Skeletal muscle tissue (tissue), 4 donors: ENCODE measurements around the gene PEAK3. TPM values are rescaled to one million over a fixed set of nuclear protein-coding genes. Genes with fewer than 3 reads are reported as not detected.
A peak's percentile ranks its signal among the peaks of the same experiment; 100 is the strongest.

Source experiments
- H3K27ac ChIP-seq: one replicate; pipeline ENCODE4 v1.7.0; 2013; ENCODE audit warnings: mild to moderate bottlenecking, low read depth, low read length, inconsistent platforms
- H3K27me3 ChIP-seq, 3 donors: one replicate each; pipeline ENCODE4 v1.7.0; 2013; ENCODE audit warnings: low read length in 3 of 3; ENCODE audit not compliant: control insufficient read depth in 3 of 3, insufficient read depth in 3 of 3
- H3K36me3 ChIP-seq, 3 donors: one replicate each; pipeline ENCODE4 v1.7.0; 2013; ENCODE audit warnings: low read length in 3 of 3; ENCODE audit not compliant: control insufficient read depth in 3 of 3, insufficient read depth in 3 of 3
- H3K4me1 ChIP-seq, 3 donors: one replicate each; pipeline ENCODE4 v1.7.0; 2013; ENCODE audit warnings: low read length in 3 of 3, mild to moderate bottlenecking in 3 of 3; ENCODE audit not compliant: control insufficient read depth in 3 of 3, insufficient read depth in 3 of 3
- H3K4me3 ChIP-seq, 3 donors: one replicate each; pipeline ENCODE4 v1.7.0; 2013; ENCODE audit warnings: low read length in 3 of 3
- H3K9ac ChIP-seq, 3 donors: one replicate each; pipeline ENCODE4 v1.7.0; 2013; ENCODE audit warnings: low read length in 3 of 3, mild to moderate bottlenecking in 3 of 3, moderate library complexity in 2 of 3, low read depth in 1 of 3
- H3K9me3 ChIP-seq, 3 donors: one replicate each; pipeline ENCODE4 v1.7.0; 2013; ENCODE audit warnings: low read length in 3 of 3; ENCODE audit not compliant: control insufficient read depth in 3 of 3
- total RNA-seq: library from RNA; depleted of rRNA; stranded (reverse); fragments of >200 nt; gene quantifications from one replicate; pipeline ENCODE4 v1.2.3, GENCODE V29; 2014
- donor health status: Osteomylitis.

Gene PEAK3
- total RNA-seq, 1 donor from 2014 or later = not detected

- peaks cover 10 to 13% (median 13%) of the 10 kb centered on the region in 3 donors for H3K36me3 ChIP-seq
- peaks cover 22 to 31% (median 28%) of the 10 kb centered on the region in 3 donors for H3K4me1 ChIP-seq
- H3K27ac ChIP-seq = no peak overlapping the region
- no peaks in the 10 kb centered on the region for H3K27me3 ChIP-seq
- no peaks in the 10 kb centered on the region for H3K9me3 ChIP-seq
- H3K9ac ChIP-seq = peak overlapping the region in 1 of 3 donors; percentile 8
- H3K4me3 ChIP-seq = no peak overlapping the region
These were observed 43.5 kb upstream of the PEAK3 start for GRCh38 chr19:2325281-2326046.

- H3K27me3 ChIP-seq = no peaks in the 10 kb centered on the region
- no peak overlapping the region for H3K4me3 ChIP-seq
- H3K4me1 ChIP-seq = peaks cover 15 to 21% (median 19%) of the 10 kb centered on the region in 3 donors
- no peak overlapping the region for H3K9ac ChIP-seq
- no peak overlapping the region for H3K27ac ChIP-seq
- H3K36me3 ChIP-seq = peaks cover 10 to 13% (median 13%) of the 10 kb centered on the region in 3 donors
- no peaks in the 10 kb centered on the region for H3K9me3 ChIP-seq
These were observed 42.4 kb upstream of the PEAK3 start for GRCh38 chr19:2324220-2324948.

GRCh38 chr19:2323707-2324106, 41.7 kb upstream of the PEAK3 start:
- Histone ChIP-seq H3K9me3 (no peaks in the 10 kb centered on the region), H3K9ac (no peak overlapping the region), H3K27me3 (no peaks in the 10 kb centered on the region), H3K27ac (no peak overlapping the region), H3K4me1 (peaks cover 11 to 17% (median 16%) of the 10 kb centered on the region in 3 donors), H3K36me3 (peaks cover 10 to 13% (median 13%) of the 10 kb centered on the region in 3 donors), H3K4me3 (no peak overlapping the region)

- H3K9me3 ChIP-seq = no peaks in the 10 kb centered on the region
- peaks cover 8 to 13% (median 13%) of the 10 kb centered on the region in 3 donors for H3K36me3 ChIP-seq
- H3K9ac ChIP-seq = no peak overlapping the region
- H3K4me1 ChIP-seq = peaks cover 0 to 7% (median 4%) of the 10 kb centered on the region in 3 donors
- no peaks in the 10 kb centered on the region for H3K27me3 ChIP-seq
- no peak overlapping the region for H3K4me3 ChIP-seq
- H3K27ac ChIP-seq = no peak overlapping the region
These were observed 39.7 kb upstream of the PEAK3 start for GRCh38 chr19:2321565-2322283.

- Histone ChIP-seq H3K27ac (no peak overlapping the region), H3K9ac (no peak overlapping the region), H3K36me3 (peaks cover 6 to 13% (median 13%) of the 10 kb centered on the region in 3 donors), H3K9me3 (no peaks in the 10 kb centered on the region), H3K27me3 (no peaks in the 10 kb centered on the region), H3K4me1 (peaks cover 0 to 4% (median 3%) of the 10 kb centered on the region in 3 donors), H3K4me3 (no peak overlapping the region)
These were observed 39.0 kb upstream of the PEAK3 start for GRCh38 chr19:2320939-2321338.

GRCh38 chr19:2320049-2320448, 38.1 kb upstream of the PEAK3 start:
- H3K9me3 ChIP-seq = no peaks in the 10 kb centered on the region
- H3K27me3 ChIP-seq = peaks cover 0 to 4% (median 0%) of the 10 kb centered on the region in 3 donors
- H3K36me3 ChIP-seq = peaks cover 3 to 13% (median 10%) of the 10 kb centered on the region in 3 donors
- H3K9ac ChIP-seq = no peak overlapping the region
- H3K27ac ChIP-seq = no peak overlapping the region
- peaks cover 0 to 3% (median 3%) of the 10 kb centered on the region in 3 donors for H3K4me1 ChIP-seq
- H3K4me3 ChIP-seq = no peak overlapping the region

GRCh38 chr19:2319551-2319950, 37.6 kb upstream of the PEAK3 start:
- peaks cover 3 to 11% (median 9%) of the 10 kb centered on the region in 3 donors for H3K36me3 ChIP-seq
- H3K9ac ChIP-seq = no peak overlapping the region
- no peaks in the 10 kb centered on the region for H3K9me3 ChIP-seq
- no peak overlapping the region for H3K4me3 ChIP-seq
- peaks cover 0 to 3% (median 3%) of the 10 kb centered on the region in 3 donors for H3K4me1 ChIP-seq
- no peak overlapping the region for H3K27ac ChIP-seq
- H3K27me3 ChIP-seq = peaks cover 0 to 4% (median 0%) of the 10 kb centered on the region in 3 donors

GRCh38 chr19:2318923-2319322, 36.9 kb upstream of the PEAK3 start:
- Histone ChIP-seq H3K9ac (no peak overlapping the region), H3K36me3 (peaks cover 3 to 6% (median 4%) of the 10 kb centered on the region in 3 donors), H3K27me3 (peaks cover 0 to 4% (median 0%) of the 10 kb centered on the region in 3 donors), H3K27ac (no peak overlapping the region), H3K4me1 (peaks cover 0 to 3% (median 3%) of the 10 kb centered on the region in 3 donors), H3K9me3 (no peaks in the 10 kb centered on the region), H3K4me3 (no peak overlapping the region)

- Histone ChIP-seq H3K27ac (no peak overlapping the region), H3K27me3 (peaks cover 3 to 11% (median 7%) of the 10 kb centered on the region in 3 donors), H3K36me3 (peaks cover 0 to 2% (median 0%) of the 10 kb centered on the region in 3 donors), H3K9ac (no peak overlapping the region), H3K9me3 (no peaks in the 10 kb centered on the region), H3K4me1 (peaks cover 0 to 3% (median 3%) of the 10 kb centered on the region in 3 donors), H3K4me3 (no peak overlapping the region)
These were observed 35.8 kb upstream of the PEAK3 start for GRCh38 chr19:2317756-2318155.
